ENCODE data around the gene GFM1. TPM values are rescaled to one million over a fixed set of nuclear protein-coding genes. Genes with fewer than 3 reads are reported as not detected.
A peak's percentile ranks its signal among the peaks of the same experiment; 100 is the strongest.

Gene GFM1
- total RNA-seq = 20.8 and 51.4 TPM in 2 replicates

DNA sequence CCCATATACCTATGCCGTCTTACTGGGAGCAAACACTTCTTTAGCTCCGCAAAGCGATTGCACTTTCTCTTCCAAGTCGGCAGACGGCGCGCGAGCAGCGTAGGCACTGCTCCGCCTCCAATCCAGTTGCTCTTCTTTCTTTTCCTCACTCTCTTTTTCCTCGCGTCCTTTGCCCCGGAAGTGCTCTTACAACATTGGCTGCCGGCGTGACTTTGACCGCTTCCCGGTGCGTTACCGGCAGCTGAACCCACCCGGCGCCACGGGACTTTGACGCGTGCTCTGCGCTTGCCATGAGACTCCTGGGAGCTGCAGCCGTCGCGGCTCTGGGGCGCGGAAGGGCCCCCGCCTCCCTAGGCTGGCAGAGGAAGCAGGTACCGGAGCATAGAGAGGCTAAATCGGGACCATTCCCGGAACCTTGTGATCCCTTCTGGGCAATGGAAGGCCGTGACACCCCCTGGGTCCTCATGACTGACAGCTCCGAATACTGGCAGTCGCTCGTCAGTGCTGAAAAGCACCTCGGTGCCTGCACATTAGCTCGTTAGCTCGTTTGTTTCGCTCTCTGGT, at the start of gene GFM1:
Gene GFM1, plus strand, starts transcription at position 183 of the 564 bp plus-strand sequence. Its CDS starts 108 bp downstream, at position 291.
- DNase-seq (ENCODE audit: low read depth) = peak; percentile 73
- H3K4me3 ChIP-seq (ENCODE audit: low read depth, low read length) = peak within 1 kb of the TSS; percentile 95
- peak; percentile 83 for TF ChIP-seq CTCF (conservative IDR thresholded peaks at IDR 0.05; ENCODE audit: low read depth, low read length)

DNA sequence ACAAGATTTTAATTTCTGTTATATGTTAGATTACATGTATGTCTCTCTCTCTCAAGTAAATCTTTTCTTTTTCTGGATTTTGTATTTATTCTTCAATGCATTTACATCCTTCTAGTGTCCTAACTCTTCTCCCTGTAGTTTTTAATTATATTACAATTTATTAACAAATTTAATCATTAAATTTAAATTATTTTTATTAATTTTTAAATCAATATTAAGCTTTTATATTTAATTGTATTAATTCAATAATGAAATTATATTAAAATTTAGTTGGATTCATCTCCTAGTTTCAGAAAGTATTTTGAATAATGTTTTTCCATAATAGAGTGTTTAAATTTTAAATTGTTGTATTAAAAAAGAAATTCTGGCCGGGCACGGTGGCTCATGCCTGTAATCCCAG, 43.5 kb upstream of the GFM1 start:
- H3K4me3 ChIP-seq (ENCODE audit: low read depth, low read length) = no peak overlapping the region
- TF ChIP-seq CTCF (conservative IDR thresholded peaks at IDR 0.05; ENCODE audit: low read depth, low read length) = no peak
- DNase-seq (ENCODE audit: low read depth) = no peak

GRCh38 chr3:158602227-158602626, 42.1 kb upstream of the GFM1 start:
- no peak for TF ChIP-seq CTCF (conservative IDR thresholded peaks at IDR 0.05; ENCODE audit: low read depth, low read length)
- DNase-seq (ENCODE audit: low read depth) = no peak
- H3K4me3 ChIP-seq (ENCODE audit: low read depth, low read length) = no peak overlapping the region

- TF ChIP-seq CTCF (conservative IDR thresholded peaks at IDR 0.05; ENCODE audit: low read depth, low read length) = no peak
- H3K4me3 ChIP-seq (ENCODE audit: low read depth, low read length) = no peak overlapping the region
- DNase-seq (ENCODE audit: low read depth) = no peak
Observed at GRCh38 chr3:158617982-158618875, 26.1 kb upstream of the GFM1 start.

DNA sequence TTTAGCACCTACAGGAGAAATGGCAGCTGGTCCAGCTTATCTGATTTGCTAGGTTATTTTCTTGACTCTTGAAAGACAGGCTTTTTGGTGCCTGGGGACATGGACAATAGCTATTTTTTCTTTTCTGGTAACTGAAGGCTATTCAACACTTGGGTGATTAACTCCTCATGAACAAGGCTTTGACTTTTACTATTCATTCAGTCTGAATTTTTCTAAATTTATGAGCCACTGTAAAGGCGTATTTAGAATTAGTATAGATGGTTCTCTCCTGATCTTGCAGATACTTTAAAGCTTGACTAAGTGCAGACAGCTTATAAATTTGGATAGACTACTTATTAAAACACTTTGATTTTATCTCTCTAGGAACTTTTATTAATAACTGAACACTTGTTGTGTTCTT, 18.4 kb upstream of the GFM1 start:
- DNase-seq (ENCODE audit: low read depth) = no peak
- TF ChIP-seq CTCF (conservative IDR thresholded peaks at IDR 0.05; ENCODE audit: low read depth, low read length) = no peak
- H3K4me3 ChIP-seq (ENCODE audit: low read depth, low read length) = no peak overlapping the region

- no peak for DNase-seq (ENCODE audit: low read depth)
- H3K4me3 ChIP-seq (ENCODE audit: low read depth, low read length) = no peak overlapping the region
- TF ChIP-seq CTCF (conservative IDR thresholded peaks at IDR 0.05; ENCODE audit: low read depth, low read length) = no peak
Observed at GRCh38 chr3:158631981-158632380, 12.3 kb upstream of the GFM1 start.
